Neural crest cell (in vitro differentiated cells): ENCODE results near the gene TFF3. TPM values are rescaled to one million over a fixed set of nuclear protein-coding genes. Genes with fewer than 3 reads are reported as not detected.

Experiments used
- DNase-seq: peaks from one replicate; pipeline ENCODE4 v3.0.0; 2021; ENCODE audit warnings: low read depth, mixed read lengths, low spot score
- H3K27ac Mint-ChIP-seq: one replicate; pipeline ENCODE4 v1.8.0; 2021; ENCODE audit warnings: mild to moderate bottlenecking, mixed read lengths; ENCODE audit not compliant: unreplicated experiment
- H3K27me3 Mint-ChIP-seq: 2 replicates; pipeline ENCODE4 v1.8.0; 2021; ENCODE audit warnings: low read depth, mild to moderate bottlenecking, mixed read lengths
- H3K36me3 Mint-ChIP-seq: 2 replicates; pipeline ENCODE4 v1.8.0; 2021; ENCODE audit warnings: low read depth, mild to moderate bottlenecking, mixed read lengths
- H3K4me1 Mint-ChIP-seq: 2 replicates; pipeline ENCODE4 v1.8.0; 2021; ENCODE audit warnings: mixed read lengths
- H3K4me3 Mint-ChIP-seq: one replicate; pipeline ENCODE4 v1.8.0; 2021; ENCODE audit warnings: mild to moderate bottlenecking, mixed read lengths
- H3K9me3 Mint-ChIP-seq: 2 replicates; pipeline ENCODE4 v1.8.0; 2021; ENCODE audit warnings: mixed read lengths
- total RNA-seq: library from RNA; stranded (reverse); gene quantifications from 2 replicates; pipeline ENCODE4 v1.2.1, GENCODE V29; 2021
- TF ChIP-seq, protein P1 (sequence below): fragments of 200-600 bp; sonication (generic); conservative IDR thresholded peaks from 2 replicates; pipeline ENCODE4 v1.5.0; 2021; ENCODE audit warnings: antibody characterized with exemption, mild to moderate bottlenecking

The TFF3 gene
- total RNA-seq, 1 donor from 2014 or later, result not detected

DNA sequence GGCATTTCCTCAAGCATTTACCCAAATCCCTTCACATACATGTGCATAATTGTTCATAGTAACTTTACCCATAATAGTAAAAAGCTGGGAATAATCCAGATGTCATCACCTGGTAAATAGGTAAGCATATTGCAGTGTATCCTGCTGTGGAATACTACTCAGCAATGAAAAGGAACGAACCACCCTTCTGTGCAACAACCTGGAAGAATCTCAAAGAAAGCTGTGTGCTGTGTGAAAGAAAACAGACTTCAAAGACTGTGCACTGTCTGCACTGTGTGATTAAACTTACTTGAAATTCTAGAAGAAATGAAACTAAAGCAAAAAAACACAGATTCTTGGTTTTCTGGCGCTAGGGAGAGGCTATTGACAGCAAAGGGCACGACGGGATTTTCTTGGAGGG, 22.1 kb upstream of the TFF3 start:
- Mint-ChIP-seq H3K27ac (no peak overlapping the region), H3K4me1 (peaks cover 17% of the 10 kb centered on the region), H3K4me3 (no peak overlapping the region), H3K27me3 (no peaks in the 10 kb centered on the region), H3K9me3 (peaks cover 4% of the 10 kb centered on the region), H3K36me3 (no peaks in the 10 kb centered on the region)
- no peak for DNase-seq
- TF ChIP-seq, protein P1, sequence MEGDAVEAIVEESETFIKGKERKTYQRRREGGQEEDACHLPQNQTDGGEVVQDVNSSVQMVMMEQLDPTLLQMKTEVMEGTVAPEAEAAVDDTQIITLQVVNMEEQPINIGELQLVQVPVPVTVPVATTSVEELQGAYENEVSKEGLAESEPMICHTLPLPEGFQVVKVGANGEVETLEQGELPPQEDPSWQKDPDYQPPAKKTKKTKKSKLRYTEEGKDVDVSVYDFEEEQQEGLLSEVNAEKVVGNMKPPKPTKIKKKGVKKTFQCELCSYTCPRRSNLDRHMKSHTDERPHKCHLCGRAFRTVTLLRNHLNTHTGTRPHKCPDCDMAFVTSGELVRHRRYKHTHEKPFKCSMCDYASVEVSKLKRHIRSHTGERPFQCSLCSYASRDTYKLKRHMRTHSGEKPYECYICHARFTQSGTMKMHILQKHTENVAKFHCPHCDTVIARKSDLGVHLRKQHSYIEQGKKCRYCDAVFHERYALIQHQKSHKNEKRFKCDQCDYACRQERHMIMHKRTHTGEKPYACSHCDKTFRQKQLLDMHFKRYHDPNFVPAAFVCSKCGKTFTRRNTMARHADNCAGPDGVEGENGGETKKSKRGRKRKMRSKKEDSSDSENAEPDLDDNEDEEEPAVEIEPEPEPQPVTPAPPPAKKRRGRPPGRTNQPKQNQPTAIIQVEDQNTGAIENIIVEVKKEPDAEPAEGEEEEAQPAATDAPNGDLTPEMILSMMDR, result no peak

DNA sequence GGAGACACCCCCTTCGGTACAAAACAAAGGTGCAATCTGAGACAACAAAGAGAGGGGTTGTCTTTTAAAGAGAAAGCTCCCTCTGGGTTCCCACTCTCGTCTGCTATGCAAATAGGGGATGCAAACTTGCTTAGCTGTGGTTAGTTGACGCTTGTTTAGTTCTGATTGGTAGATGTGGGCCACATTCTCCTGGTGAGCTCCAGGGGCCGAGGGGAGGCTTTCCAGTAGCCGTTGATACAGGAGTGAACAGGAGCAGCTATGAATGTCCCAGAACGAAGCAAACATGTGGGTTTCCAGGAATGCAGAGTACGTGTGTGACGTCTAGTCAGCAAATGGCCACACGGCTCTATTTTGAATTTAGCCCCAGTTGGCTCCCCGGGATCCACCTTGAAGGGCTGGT, 20.8 kb upstream of the TFF3 start:
- no peaks in the 10 kb centered on the region for H3K36me3 Mint-ChIP-seq
- peaks cover 7% of the 10 kb centered on the region for H3K9me3 Mint-ChIP-seq
- TF ChIP-seq, protein P1, result no peak
- H3K27ac Mint-ChIP-seq, result no peak overlapping the region
- peaks cover 5% of the 10 kb centered on the region for H3K27me3 Mint-ChIP-seq
- peaks cover 17% of the 10 kb centered on the region for H3K4me1 Mint-ChIP-seq
- no peak overlapping the region for H3K4me3 Mint-ChIP-seq
- DNase-seq, result no peak

DNA sequence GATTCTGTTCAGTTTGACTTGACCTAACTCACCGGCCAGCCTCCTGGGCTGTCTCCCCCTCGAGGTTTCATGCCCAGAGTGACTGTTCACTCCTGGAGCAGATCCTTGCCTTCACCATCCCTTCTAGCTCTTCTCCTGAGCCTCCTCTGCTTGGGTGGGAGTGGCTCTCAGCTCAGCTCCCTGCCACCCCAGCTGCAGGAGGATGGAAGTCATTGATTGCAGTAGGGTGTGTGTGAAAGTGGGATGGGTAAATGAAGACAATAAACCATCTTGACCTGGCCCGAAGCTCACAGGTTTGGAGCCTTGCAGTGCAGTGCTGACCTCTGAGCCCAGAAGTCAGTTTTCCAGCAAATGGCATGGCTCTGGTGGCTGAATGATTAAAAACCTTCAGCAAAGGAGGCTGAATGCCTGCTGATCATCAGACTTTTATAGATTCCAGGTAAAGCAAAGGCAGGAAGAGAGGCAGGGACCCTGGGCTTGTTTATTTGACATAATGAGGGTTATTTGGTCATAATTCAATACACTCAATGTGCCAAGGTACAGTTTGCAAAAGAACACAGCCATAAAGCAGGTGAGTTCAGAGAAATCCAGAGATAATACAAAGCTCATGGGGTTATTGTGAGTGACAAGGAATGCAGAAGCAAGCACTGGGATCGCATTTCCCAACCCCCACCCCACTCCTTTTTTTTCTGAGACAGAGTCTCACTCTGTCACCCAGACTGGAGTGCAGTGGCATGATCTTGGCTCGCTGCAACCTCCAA, 17.5 kb upstream of the TFF3 start:
- no peaks in the 10 kb centered on the region for H3K36me3 Mint-ChIP-seq

DNA sequence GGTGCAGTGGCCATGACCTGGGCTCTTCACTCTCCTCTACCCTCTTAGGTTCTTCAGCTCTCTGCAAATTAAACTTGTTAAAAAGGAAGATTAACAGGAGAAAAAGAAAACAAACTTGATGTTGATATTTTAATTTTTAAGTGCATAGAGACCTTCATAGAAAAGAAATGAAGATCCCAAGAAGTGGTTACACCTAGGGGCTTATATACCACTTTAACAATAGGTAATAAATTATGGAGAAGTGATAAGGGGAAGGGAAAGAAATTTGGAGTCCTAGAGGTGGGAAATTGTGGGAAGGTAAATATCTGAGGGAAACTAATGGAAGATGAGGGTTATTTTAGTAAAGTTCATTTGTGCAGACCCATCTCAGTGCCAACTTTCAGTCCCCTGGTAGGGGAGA, 16.5 kb upstream of the TFF3 start:
- Mint-ChIP-seq H3K27ac (no peak overlapping the region), H3K4me1 (peaks cover 9% of the 10 kb centered on the region), H3K4me3 (no peak overlapping the region), H3K9me3 (peaks cover 11% of the 10 kb centered on the region), H3K27me3 (peaks cover 11% of the 10 kb centered on the region), H3K36me3 (no peaks in the 10 kb centered on the region)
- DNase-seq, result no peak
- TF ChIP-seq, protein P1, result no peak

More for the DNA sequence above, 17.5 kb upstream of the TFF3 start:
- TF ChIP-seq, protein P1, result no peak
- Mint-ChIP-seq H3K4me1 (peaks cover 11% of the 10 kb centered on the region), H3K27me3 (peaks cover 11% of the 10 kb centered on the region), H3K9me3 (peaks cover 14% of the 10 kb centered on the region), H3K27ac (no peak overlapping the region), H3K4me3 (no peak overlapping the region)
- no peak for DNase-seq

DNA sequence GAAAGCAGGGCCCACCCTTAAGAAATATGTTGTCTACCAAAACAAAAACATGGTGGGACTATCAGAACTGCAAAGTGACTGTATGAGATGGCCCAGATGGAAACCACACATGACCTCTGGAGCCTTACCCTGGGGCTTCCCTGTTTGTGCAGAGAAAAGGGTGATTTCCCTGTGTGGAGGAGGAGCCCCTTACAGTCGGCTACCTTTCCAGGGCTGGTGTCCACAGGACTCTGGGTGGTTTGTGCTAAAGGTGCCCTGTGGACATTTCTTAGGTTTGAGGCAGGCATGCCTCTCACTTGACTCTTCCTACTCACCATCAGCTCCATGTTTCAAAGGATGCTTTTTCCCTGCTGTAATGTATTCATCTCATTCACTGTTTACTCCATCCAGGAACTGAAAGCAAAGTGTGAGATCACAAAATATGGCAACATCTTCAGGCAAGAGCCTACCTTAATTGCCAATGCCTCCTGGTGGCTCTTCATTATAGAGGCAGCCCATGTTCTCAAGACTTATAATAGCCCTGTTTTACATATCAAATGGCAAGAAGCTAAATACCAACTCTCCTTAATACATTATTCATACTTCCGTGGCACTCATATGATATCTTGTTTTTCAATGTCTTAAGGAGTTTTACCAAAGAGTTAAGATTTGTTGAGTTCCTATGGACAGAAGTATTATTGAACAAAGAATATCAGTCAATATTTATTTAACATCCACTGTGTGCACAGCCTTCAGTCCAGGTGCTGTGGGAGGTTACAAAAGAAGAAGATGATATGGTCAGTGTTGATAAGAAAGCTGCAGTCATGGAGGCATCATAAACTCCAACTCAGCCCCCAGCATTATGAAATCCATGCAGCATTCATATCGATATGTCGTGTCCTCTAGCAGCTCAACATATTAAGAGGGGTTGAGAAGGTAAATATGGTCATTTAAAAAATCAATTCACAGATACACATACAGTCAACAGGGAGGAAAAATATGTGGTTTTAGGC, 15.5 kb upstream of the TFF3 start:
- no peak for DNase-seq
- H3K4me1 Mint-ChIP-seq, result peaks cover 2% of the 10 kb centered on the region
- H3K4me3 Mint-ChIP-seq, result no peak overlapping the region
- peaks cover 12% of the 10 kb centered on the region for H3K9me3 Mint-ChIP-seq
- no peak overlapping the region for H3K27ac Mint-ChIP-seq
- peaks cover 11% of the 10 kb centered on the region for H3K27me3 Mint-ChIP-seq
- TF ChIP-seq, protein P1, result no peak
- H3K36me3 Mint-ChIP-seq, result no peaks in the 10 kb centered on the region
